HCT116 (cell line): ENCODE measurements around the gene ATP1B3. TPM values are rescaled to one million over a fixed set of nuclear protein-coding genes. Genes with fewer than 3 reads are reported as not detected.

ENCODE experiments used
- ATAC-seq: fragments of 200-7000 bp; cut with Tn5 transposase; 2 replicates; pipeline ENCODE4 v1.9.1; 2020; ENCODE audit warnings: mild to moderate bottlenecking, moderate library complexity
- BruUV-seq: library from RNA; stranded (reverse); fragments of 400-500 nt; replicated peaks from 2 replicates; lab custom pipeline; 2021; lab: Mats Ljungman, UMichigan
- CTCF ChIA-PET: fragments of 300-600 bp; sonication (Branson Sonifier 250); formaldehyde crosslinking; loops from one replicate; lab custom pipeline; 2021; ENCODE audit warnings: antibody characterized with exemption; lab: Charles Lee
- POLR2A ChIA-PET: fragments of 300-600, 350-600 bp; sonication (Branson Sonifier 250); formaldehyde crosslinking; loops from one replicate; lab custom pipeline; 2021; ENCODE audit warnings: antibody characterized with exemption; lab: Charles Lee
- RAD21 ChIA-PET, 2 experiments: fragments of 300-600 bp; sonication (Branson Sonifier 250); formaldehyde crosslinking; loops; one replicate each; lab custom pipeline; 2023; ENCODE audit warnings: low total read pairs in 2 of 2; ENCODE audit not compliant: uncharacterized antibody in 2 of 2, unreplicated experiment in 2 of 2, low non-redundant PET in 1 of 2; lab: Charles Lee
- DNase-seq: peaks from one replicate; pipeline ENCODE4 v3.0.0-alpha.2; 2010; ENCODE audit warnings: low read depth, low spot score
- H2AFZ ChIP-seq: fragments of 200-600 bp; shearing (Covaris generic), sonication (generic); 2 replicates; pipeline ENCODE4 v1.6.1; 2017; ENCODE audit warnings: low read depth, mixed run types, mixed read lengths, antibody characterized with exemption, low read length; ENCODE audit not compliant: poor library complexity, severe bottlenecking
- H3K27ac ChIP-seq: 2 replicates; pipeline ENCODE4 v1.5.1; 2012; ENCODE audit warnings: low read depth, low read length
- H3K27me3 ChIP-seq: fragments of 200-600 bp; sonication (generic); 2 replicates; pipeline ENCODE4 v1.6.1; 2016; ENCODE audit warnings: mixed run types, low read length, mixed read lengths; ENCODE audit not compliant: insufficient read depth
- H3K36me3 ChIP-seq, 2 experiments: fragments of 200-500 bp in 1 of 2; fragments of 200-600 bp in 1 of 2; sonication (Bioruptor generic) in 1 of 2; sonication (generic) in 1 of 2; 2 replicates each; pipeline versions ENCODE4 v1.5.1 to v1.6.1; 2014 to 2016; ENCODE audit warnings: low read length in 2 of 2, inconsistent platforms in 1 of 2, mixed read lengths in 1 of 2, mixed run types in 1 of 2; ENCODE audit not compliant: insufficient read depth in 2 of 2, control insufficient read depth in 1 of 2
- H3K4me1 ChIP-seq, 2 experiments: fragments of 200-600 bp in 1 of 2; sonication (generic) in 1 of 2; 2 replicates each; pipeline versions ENCODE4 v1.5.1 to v1.6.1; 2012 to 2017; ENCODE audit warnings: low read length in 2 of 2, inconsistent platforms in 1 of 2, mild to moderate bottlenecking in 1 of 2, mixed read lengths in 1 of 2, mixed run types in 1 of 2, moderate library complexity in 1 of 2; ENCODE audit not compliant: insufficient read depth in 2 of 2, control insufficient read depth in 1 of 2
- H3K4me2 ChIP-seq: fragments of 200-600 bp; sonication (generic); 2 replicates; pipeline ENCODE4 v1.6.1; 2017; ENCODE audit warnings: mixed run types, low read length, mixed read lengths
- H3K4me3 ChIP-seq, 2 experiments: fragments of 200-600 bp in 1 of 2; sonication (generic) in 1 of 2; replicated peaks in 1 of 2; 2 replicates each; pipeline ENCODE4 v1.5.1; 2011 to 2016; ENCODE audit warnings: low read length in 2 of 2, control low read depth in 1 of 2, low read depth in 1 of 2, mild to moderate bottlenecking in 1 of 2, mixed read lengths in 1 of 2, mixed run types in 1 of 2
- H3K79me2 ChIP-seq: fragments of 200-600 bp; sonication (generic); 2 replicates; pipeline ENCODE4 v1.6.1; 2017; ENCODE audit warnings: mild to moderate bottlenecking, mixed run types, low read length, moderate library complexity, mixed read lengths; ENCODE audit not compliant: insufficient read depth
- H3K9ac ChIP-seq: fragments of 200-600 bp; sonication (generic); 2 replicates; pipeline ENCODE4 v1.6.1; 2016; ENCODE audit warnings: low read length, mixed read lengths
- H3K9me2 ChIP-seq: fragments of 200-600 bp; sonication (generic), shearing (Covaris generic); 2 replicates; pipeline ENCODE4 v1.6.1; 2017; ENCODE audit warnings: mixed run types, mild to moderate bottlenecking, moderate library complexity; ENCODE audit not compliant: insufficient read depth
- H3K9me3 ChIP-seq, 2 experiments: fragments of 200-500 bp in 1 of 2; fragments of 200-600 bp in 1 of 2; sonication (Bioruptor generic) in 1 of 2; sonication (generic) in 1 of 2; 2 replicates each; pipeline ENCODE4 v1.6.1; 2014 to 2017; ENCODE audit warnings: low read length in 2 of 2, mixed read lengths in 2 of 2, inconsistent platforms in 1 of 2, low read depth in 1 of 2, mild to moderate bottlenecking in 1 of 2, mixed run types in 1 of 2, moderate library complexity in 1 of 2; ENCODE audit not compliant: control insufficient read depth in 1 of 2, insufficient read depth in 1 of 2
- H4K20me1 ChIP-seq: fragments of 200-600 bp; sonication (generic), shearing (Covaris generic); 2 replicates; pipeline ENCODE4 v1.6.1; 2017; ENCODE audit warnings: mixed run types, mild to moderate bottlenecking, moderate library complexity; ENCODE audit not compliant: insufficient read depth
- ATF3 ChIP-seq: IDR thresholded peaks from 2 replicates; pipeline ENCODE4 v1.6.1; 2012
- CBX3 ChIP-seq: IDR thresholded peaks from 2 replicates; pipeline ENCODE4 v1.6.1; 2012; ENCODE audit warnings: low read depth
- CEBPB ChIP-seq: IDR thresholded peaks from 2 replicates; pipeline ENCODE4 v1.6.1; 2012; ENCODE audit warnings: low read depth
- EGR1 ChIP-seq: IDR thresholded peaks from 2 replicates; pipeline ENCODE4 v1.6.1; 2012; ENCODE audit warnings: low read depth
- ELF1 ChIP-seq: IDR thresholded peaks from 2 replicates; pipeline ENCODE4 v1.6.1; 2012; ENCODE audit warnings: low read depth, borderline replicate concordance
- EZH2 ChIP-seq: fragments of 200-600 bp; sonication (generic); IDR thresholded peaks from 2 replicates; pipeline ENCODE4 v1.6.1; 2017; ENCODE audit warnings: antibody characterized with exemption, mixed run types
- EZH2phosphoT487 ChIP-seq: fragments of 200-600 bp; IDR thresholded peaks from 2 replicates; pipeline ENCODE4 v1.6.1; 2018; ENCODE audit warnings: antibody characterized with exemption, borderline replicate concordance
- FOSL1 ChIP-seq: IDR thresholded peaks from 2 replicates; pipeline ENCODE4 v1.6.1; 2012; ENCODE audit warnings: low read depth
- JUND ChIP-seq: IDR thresholded peaks from 2 replicates; pipeline ENCODE4 v1.6.1; 2012
- MAX ChIP-seq: IDR thresholded peaks from 2 replicates; pipeline ENCODE4 v1.6.1; 2012
- POLR2AphosphoS5 ChIP-seq: IDR thresholded peaks from 2 replicates; pipeline ENCODE4 v1.6.1; 2011; ENCODE audit warnings: mild to moderate bottlenecking, low read depth, low read length, moderate library complexity
- RAD21 ChIP-seq: IDR thresholded peaks from 2 replicates; pipeline ENCODE4 v1.6.1; 2012; ENCODE audit warnings: low read depth, mild to moderate bottlenecking
- SRF ChIP-seq: IDR thresholded peaks from 2 replicates; pipeline ENCODE4 v1.6.1; 2012; ENCODE audit warnings: low read depth
- TCF7L2 ChIP-seq: IDR thresholded peaks from 2 replicates; pipeline ENCODE4 v1.7.0; 2011; ENCODE audit warnings: borderline replicate concordance, inconsistent platforms; ENCODE audit not compliant: insufficient read depth, insufficient read length; ENCODE audit errors: extremely low read depth
- YY1 ChIP-seq: IDR thresholded peaks from 2 replicates; pipeline ENCODE4 v1.6.1; 2011; ENCODE audit warnings: low read length, low read depth, moderate library complexity, mild to moderate bottlenecking; ENCODE audit not compliant: insufficient replicate concordance; ENCODE audit errors: extremely low read depth
- ZBTB33 ChIP-seq: IDR thresholded peaks from 2 replicates; pipeline ENCODE4 v1.6.1; 2011; ENCODE audit warnings: mild to moderate bottlenecking, low read length, moderate library complexity; ENCODE audit not compliant: insufficient replicate concordance; ENCODE audit errors: extremely low read depth
- ZFX ChIP-seq: fragments of 450-650 bp; IDR thresholded peaks from 2 replicates; pipeline ENCODE4 v1.6.1; 2017
- ZNF274 ChIP-seq: fragments of 200-500 bp; sonication (Bioruptor generic); IDR thresholded peaks from 2 replicates; pipeline ENCODE4 v1.6.1; 2014; ENCODE audit warnings: mild to moderate bottlenecking, low read depth, low read length, inconsistent platforms
- intact Hi-C: fragments of 100-400 bp; cut with micrococcal nuclease; formaldehyde crosslinking; loops from 2 replicates; pipeline ENCODE4 v1.10.0; 2022
- total RNA-seq: library from RNA; stranded (reverse); gene quantifications from one replicate; pipeline ENCODE4 v1.2.1, GENCODE V29; 2021; ENCODE audit not compliant: unreplicated experiment
- TF ChIP-seq, protein P1 (sequence below), 3 experiments: fragments of 200-600 bp in 1 of 3; sonication (generic) in 1 of 3; IDR thresholded peaks in 2 of 3; conservative IDR thresholded peaks in 1 of 3; 2 replicates each; pipeline ENCODE4 v1.5.1; 2012 to 2017; ENCODE audit warnings: low read depth in 2 of 3, low read length in 2 of 3, antibody characterized with exemption in 1 of 3, borderline replicate concordance in 1 of 3, control low read depth in 1 of 3, mild to moderate bottlenecking in 1 of 3, mixed read lengths in 1 of 3, mixed run types in 1 of 3, moderate library complexity in 1 of 3; ENCODE audit not compliant: insufficient read depth in 1 of 3

ATP1B3 gene
- total RNA-seq, 1 experiment from 2014 or later: 147 TPM

DNA sequence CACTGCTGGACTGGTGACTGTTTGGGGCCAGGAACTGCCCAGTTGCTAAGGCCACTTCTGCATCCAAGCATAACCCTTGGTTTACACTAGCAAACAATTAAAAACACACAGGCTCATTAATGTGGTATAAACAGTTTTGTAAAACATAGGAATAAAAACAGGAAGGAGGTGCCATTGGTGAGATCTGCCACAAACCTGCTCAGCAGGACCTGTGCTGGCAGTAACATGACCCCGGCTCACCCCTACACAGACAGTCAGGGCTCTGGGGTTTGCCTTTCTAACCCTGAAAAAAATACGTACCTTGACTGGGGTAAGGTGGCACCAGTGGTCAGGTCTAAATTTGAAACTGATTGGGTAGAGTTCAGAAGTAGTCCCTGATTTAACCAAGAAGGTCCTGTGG is 76.2 kb downstream of the ATP1B3 start:
- H3K4me2 ChIP-seq: no peak overlapping the region
- H3K9me2 ChIP-seq: no peaks in the 10 kb centered on the region
- ATAC-seq: no peak
- intact Hi-C loops: no loop called here
- H2AFZ ChIP-seq: no peak overlapping the region
- CTCF ChIA-PET: no interaction called here
- H3K9ac ChIP-seq: no peak overlapping the region
- POLR2A ChIA-PET: interaction anchor here (2.0 kb wide), 1 partner anchor 12 kb away, joined by 5 read pairs; no protein-coding TSS in a partner anchor
- H3K79me2 ChIP-seq: no peaks in the 10 kb centered on the region
- no peak overlapping the region for H3K27ac ChIP-seq
- RAD21 ChIA-PET: no interaction called here
- no TSS peak for BruUV-seq
- H4K20me1 ChIP-seq: no peaks in the 10 kb centered on the region
- H3K36me3 ChIP-seq: 0 out of 4 replicates have a peak, but pooled peaks cover 0 to 2% of the 10 kb centered on the region in 2 experiments
- no peaks in the 10 kb centered on the region for H3K9me3 ChIP-seq
- H3K27me3 ChIP-seq: no peaks in the 10 kb centered on the region
- DNase-seq: no peak
- TF ChIP-seq ATF3 (no peak), CBX3 (no peak), EGR1 (no peak), TCF7L2 (no peak), EZH2phosphoT487 (no peak), CEBPB (no peak), POLR2AphosphoS5 (no peak), EZH2 (no peak), JUND (no peak), RAD21 (no peak), ZBTB33 (no peak), YY1 (no peak), MAX (no peak), ZNF274 (no peak), FOSL1 (no peak), ZFX (no peak), ELF1 (no peak), SRF (no peak)
- TF ChIP-seq, protein P1, sequence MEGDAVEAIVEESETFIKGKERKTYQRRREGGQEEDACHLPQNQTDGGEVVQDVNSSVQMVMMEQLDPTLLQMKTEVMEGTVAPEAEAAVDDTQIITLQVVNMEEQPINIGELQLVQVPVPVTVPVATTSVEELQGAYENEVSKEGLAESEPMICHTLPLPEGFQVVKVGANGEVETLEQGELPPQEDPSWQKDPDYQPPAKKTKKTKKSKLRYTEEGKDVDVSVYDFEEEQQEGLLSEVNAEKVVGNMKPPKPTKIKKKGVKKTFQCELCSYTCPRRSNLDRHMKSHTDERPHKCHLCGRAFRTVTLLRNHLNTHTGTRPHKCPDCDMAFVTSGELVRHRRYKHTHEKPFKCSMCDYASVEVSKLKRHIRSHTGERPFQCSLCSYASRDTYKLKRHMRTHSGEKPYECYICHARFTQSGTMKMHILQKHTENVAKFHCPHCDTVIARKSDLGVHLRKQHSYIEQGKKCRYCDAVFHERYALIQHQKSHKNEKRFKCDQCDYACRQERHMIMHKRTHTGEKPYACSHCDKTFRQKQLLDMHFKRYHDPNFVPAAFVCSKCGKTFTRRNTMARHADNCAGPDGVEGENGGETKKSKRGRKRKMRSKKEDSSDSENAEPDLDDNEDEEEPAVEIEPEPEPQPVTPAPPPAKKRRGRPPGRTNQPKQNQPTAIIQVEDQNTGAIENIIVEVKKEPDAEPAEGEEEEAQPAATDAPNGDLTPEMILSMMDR (IDR thresholded peaks at IDR 0.05 in 2 of 3, conservative IDR thresholded peaks at IDR 0.05 in 1 of 3; ENCODE audit: borderline replicate concordance in 1 of 3, insufficient read depth in 1 of 3, low read depth in 2 of 3, low read length in 2 of 3): no peak
- no peaks in the 10 kb centered on the region; a peak in 1 of 4 replicates for H3K4me1 ChIP-seq
- no peak overlapping the region for H3K4me3 ChIP-seq
